Upper lobe of left lung (tissue), 4 donors: ENCODE measurements around the gene SLC5A2.

Experiments used
- CTCF ChIP-seq, 6 experiments: fragments of 450-650 bp in 4 of 6; fragments of 200-600 bp in 2 of 6; sonication (generic) in 2 of 6; IDR thresholded peaks; one replicate each; pipeline ENCODE4 v1.5.1; 2016 to 2019; ENCODE audit warnings: antibody characterized with exemption in 6 of 6
- EP300 ChIP-seq, 4 donors: sonication (generic); formaldehyde crosslinking; IDR thresholded peaks; one replicate each; pipeline ENCODE4 v1.5.1; 2017; ENCODE audit warnings: antibody characterized with exemption in 4 of 4, control low read depth in 2 of 4
- POLR2A ChIP-seq, 4 donors: fragments of 450-650 bp; IDR thresholded peaks; one replicate each; pipeline ENCODE4 v1.5.1; 2016 to 2017; ENCODE audit warnings: antibody characterized with exemption in 4 of 4, mild to moderate bottlenecking in 2 of 4

- no peak for TF ChIP-seq POLR2A (IDR thresholded peaks at IDR 0.05)
- no peak for TF ChIP-seq EP300 (IDR thresholded peaks at IDR 0.05)
- no peak for TF ChIP-seq CTCF (IDR thresholded peaks at IDR 0.05)
These were observed 3.2 kb upstream of the SLC5A2 start for GRCh38 chr16:31479751-31480150.
